Endothelial cell (in vitro differentiated cells): ENCODE measurements around the gene SEPTIN8. TPM values are rescaled to one million over a fixed set of nuclear protein-coding genes. Genes with fewer than 3 reads are reported as not detected.

Source experiments
- DNase-seq: peaks from one replicate; pipeline ENCODE4 v3.0.0; 2021; ENCODE audit warnings: low spot score
- H3K27ac Mint-ChIP-seq: one replicate; pipeline ENCODE4 v1.8.0; 2021; ENCODE audit warnings: mixed read lengths, inconsistent platforms; ENCODE audit not compliant: unreplicated experiment
- H3K27me3 Mint-ChIP-seq: one replicate; pipeline ENCODE4 v1.8.0; 2021; ENCODE audit warnings: mild to moderate bottlenecking, moderate library complexity, mixed read lengths, inconsistent platforms; ENCODE audit not compliant: unreplicated experiment
- H3K36me3 Mint-ChIP-seq: one replicate; pipeline ENCODE4 v1.8.0; 2021; ENCODE audit warnings: mild to moderate bottlenecking, low read depth, mixed read lengths, inconsistent platforms; ENCODE audit not compliant: unreplicated experiment
- H3K4me1 Mint-ChIP-seq: one replicate; pipeline ENCODE4 v1.8.0; 2021; ENCODE audit warnings: mild to moderate bottlenecking, mixed read lengths, inconsistent platforms; ENCODE audit not compliant: unreplicated experiment
- H3K4me3 Mint-ChIP-seq: one replicate; pipeline ENCODE4 v1.8.0; 2021; ENCODE audit warnings: mild to moderate bottlenecking, mixed read lengths, inconsistent platforms; ENCODE audit not compliant: unreplicated experiment
- H3K9me3 Mint-ChIP-seq: one replicate; pipeline ENCODE4 v1.8.0; 2021; ENCODE audit warnings: mixed read lengths, inconsistent platforms; ENCODE audit not compliant: unreplicated experiment
- total RNA-seq: library from RNA; stranded (reverse); fragmentation: NEBNext Ultra II Directional; extraction: Animal tissue kit (Norgen Biotek cat#: 25700); gene quantifications from one replicate; pipeline ENCODE4 v1.2.1, GENCODE V29; 2021; ENCODE audit not compliant: unreplicated experiment
- TF ChIP-seq, protein P1 (sequence below): fragments of 200-600 bp; sonication (generic); IDR thresholded peaks from one replicate; pipeline ENCODE4 v1.5.0; 2021; ENCODE audit warnings: antibody characterized with exemption; ENCODE audit not compliant: unreplicated experiment

The SEPTIN8 gene
- total RNA-seq, 1 donor from 2014 or later: 22.8 TPM

GRCh38 chr5:132762246-132763000 is 14.6 kb downstream of the SEPTIN8 start:
- Mint-ChIP-seq H3K27me3 (peaks cover 7% of the 10 kb centered on the region), H3K4me1 (peaks cover 5% of the 10 kb centered on the region), H3K27ac (no peak overlapping the region), H3K9me3 (no peaks in the 10 kb centered on the region), H3K4me3 (no peak overlapping the region), H3K36me3 (peaks cover 28% of the 10 kb centered on the region)
- no peak for DNase-seq
- TF ChIP-seq, protein P1, sequence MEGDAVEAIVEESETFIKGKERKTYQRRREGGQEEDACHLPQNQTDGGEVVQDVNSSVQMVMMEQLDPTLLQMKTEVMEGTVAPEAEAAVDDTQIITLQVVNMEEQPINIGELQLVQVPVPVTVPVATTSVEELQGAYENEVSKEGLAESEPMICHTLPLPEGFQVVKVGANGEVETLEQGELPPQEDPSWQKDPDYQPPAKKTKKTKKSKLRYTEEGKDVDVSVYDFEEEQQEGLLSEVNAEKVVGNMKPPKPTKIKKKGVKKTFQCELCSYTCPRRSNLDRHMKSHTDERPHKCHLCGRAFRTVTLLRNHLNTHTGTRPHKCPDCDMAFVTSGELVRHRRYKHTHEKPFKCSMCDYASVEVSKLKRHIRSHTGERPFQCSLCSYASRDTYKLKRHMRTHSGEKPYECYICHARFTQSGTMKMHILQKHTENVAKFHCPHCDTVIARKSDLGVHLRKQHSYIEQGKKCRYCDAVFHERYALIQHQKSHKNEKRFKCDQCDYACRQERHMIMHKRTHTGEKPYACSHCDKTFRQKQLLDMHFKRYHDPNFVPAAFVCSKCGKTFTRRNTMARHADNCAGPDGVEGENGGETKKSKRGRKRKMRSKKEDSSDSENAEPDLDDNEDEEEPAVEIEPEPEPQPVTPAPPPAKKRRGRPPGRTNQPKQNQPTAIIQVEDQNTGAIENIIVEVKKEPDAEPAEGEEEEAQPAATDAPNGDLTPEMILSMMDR: no peak

GRCh38 chr5:132761321-132762240 is 15.5 kb downstream of the SEPTIN8 start:
- TF ChIP-seq, protein P1: no peak
- Mint-ChIP-seq H3K27me3 (peaks cover 6% of the 10 kb centered on the region), H3K4me1 (no peaks in the 10 kb centered on the region), H3K27ac (no peak overlapping the region), H3K4me3 (peak overlapping the region; percentile 56), H3K36me3 (peaks cover 20% of the 10 kb centered on the region), H3K9me3 (no peaks in the 10 kb centered on the region)
- no peak for DNase-seq

DNA sequence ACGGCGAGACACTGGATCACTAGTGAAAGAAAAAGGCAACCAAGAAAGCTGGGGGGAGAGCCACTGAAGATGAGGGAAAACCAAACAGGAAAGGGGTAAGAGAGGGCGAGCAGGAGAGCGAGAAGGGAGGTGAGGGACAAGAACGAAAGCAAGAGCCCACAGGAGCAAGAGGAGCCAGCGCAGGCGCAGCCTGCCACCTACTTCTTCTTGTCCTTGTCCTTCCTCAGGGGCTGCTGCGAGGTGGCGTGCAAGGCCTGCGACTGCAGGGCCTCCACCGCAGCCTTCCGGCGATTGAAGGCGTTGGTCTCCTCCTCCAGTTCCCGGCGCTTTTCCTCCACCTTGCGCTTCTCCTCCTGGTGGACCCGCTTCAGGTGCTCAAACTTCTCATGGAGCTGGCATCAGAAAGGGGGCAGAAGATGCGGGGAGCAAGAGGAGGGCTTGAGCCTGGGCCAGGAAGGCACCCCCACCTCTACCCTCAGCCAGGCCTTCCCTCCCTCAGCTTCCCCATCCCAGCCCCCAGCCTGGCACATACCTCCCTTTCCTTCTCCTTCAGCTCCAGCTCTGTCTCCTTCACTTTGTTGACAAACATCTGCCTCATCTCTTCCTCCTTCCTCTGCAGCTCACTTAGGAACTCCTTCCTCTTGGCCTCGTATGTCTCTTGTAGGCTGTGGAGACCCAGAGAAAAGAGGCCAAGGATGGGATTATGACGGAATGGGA is 16.3 kb downstream of the SEPTIN8 start:
- Mint-ChIP-seq H3K27me3 (peaks cover 6% of the 10 kb centered on the region), H3K36me3 (peaks cover 20% of the 10 kb centered on the region), H3K4me1 (no peaks in the 10 kb centered on the region), H3K9me3 (no peaks in the 10 kb centered on the region), H3K4me3 (peak overlapping the region; percentile 56), H3K27ac (no peak overlapping the region)
- DNase-seq: no peak
- TF ChIP-seq, protein P1: no peak

DNA sequence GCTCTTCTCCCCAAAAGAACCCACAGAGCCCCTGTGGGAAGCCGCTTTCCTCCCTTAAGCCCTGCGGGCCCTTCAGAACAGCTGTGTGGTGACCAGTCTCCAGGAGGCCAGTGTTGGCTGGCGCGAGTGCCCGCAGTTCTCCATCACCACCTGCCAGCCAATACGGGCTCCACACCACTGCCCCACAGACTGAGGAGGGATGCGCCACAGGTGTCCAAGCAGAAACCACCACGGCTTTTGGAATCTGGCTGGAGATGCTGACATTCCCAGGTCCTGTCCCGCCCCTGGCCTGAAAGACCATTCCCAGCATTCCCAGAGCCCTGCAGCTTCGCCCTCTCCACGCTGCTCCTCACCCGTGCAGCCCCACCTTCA is 17.0 kb downstream of the SEPTIN8 start:
- peak; percentile 1 for DNase-seq
- Mint-ChIP-seq H3K27me3 (peaks cover 2% of the 10 kb centered on the region), H3K27ac (no peak overlapping the region), H3K4me1 (no peaks in the 10 kb centered on the region), H3K36me3 (peaks cover 20% of the 10 kb centered on the region), H3K4me3 (no peak overlapping the region), H3K9me3 (no peaks in the 10 kb centered on the region)
- TF ChIP-seq, protein P1: no peak
